ENCODE data around the gene ANKRD62. TPM values are rescaled to one million over a fixed set of nuclear protein-coding genes. Genes with fewer than 3 reads are reported as not detected.
"Not testable (repeated sequence)": the region's sequence is repeated elsewhere in the genome, so short reads cannot be mapped to it uniquely, and the experiment has no call there.

ANKRD62 gene
- total and polyA plus RNA-seq, 2 of the 4 experiments (the other 2 are of a cell fraction), result not detected

DNA sequence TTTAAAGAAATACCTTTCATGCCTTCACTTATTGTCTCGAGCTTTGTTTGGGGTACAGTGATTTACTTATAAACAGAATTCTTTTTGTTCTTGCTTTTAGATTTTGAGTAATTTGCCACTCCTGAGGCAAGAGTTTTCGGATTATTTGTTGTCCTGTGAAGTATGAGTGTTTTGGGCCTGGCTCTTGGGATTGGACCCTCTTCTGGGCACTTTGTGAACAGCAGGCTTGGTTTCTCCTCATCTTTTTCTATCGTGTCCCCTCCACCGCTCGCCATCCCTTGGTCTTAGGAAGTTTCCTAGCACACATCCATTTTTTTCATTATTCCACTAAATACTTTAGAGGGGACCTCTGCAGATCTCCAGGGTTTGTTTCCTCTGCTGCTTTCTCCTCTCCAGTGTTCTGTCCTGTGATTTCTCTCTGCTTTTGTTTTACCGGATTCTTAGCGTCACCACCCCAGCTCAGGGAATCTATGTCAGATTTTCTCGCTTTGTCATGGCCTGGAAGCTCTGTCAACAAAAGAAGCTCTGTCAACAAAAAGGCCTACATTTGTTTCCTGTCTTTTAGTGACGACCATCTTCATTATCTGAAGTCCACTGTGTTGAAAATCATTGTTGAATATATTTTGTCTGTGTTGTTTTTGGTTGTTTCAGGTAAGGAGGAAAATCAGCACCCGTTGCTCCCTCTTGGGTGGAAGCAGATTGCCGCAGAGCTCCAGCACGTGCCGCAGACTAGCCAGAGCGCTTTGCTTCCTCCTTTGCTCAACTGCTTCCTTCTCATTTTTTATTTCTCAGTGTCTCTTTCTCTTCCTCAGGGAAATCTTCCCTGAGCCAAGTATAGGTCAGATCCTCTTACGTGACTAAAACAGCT, 27.8 kb downstream of the ANKRD62 start:
- Histone ChIP-seq H3K36me3 (ENCODE audit: control insufficient read depth, insufficient read depth, low read length) (no peaks in the 10 kb centered on the region), H2AFZ (replicated peaks; ENCODE audit: low read length, poor library complexity) (no peak overlapping the region), H2BK5ac (ENCODE audit: low read depth, low read length, poor library complexity, severe bottlenecking) (no peak overlapping the region), H2AK5ac (ENCODE audit: low read depth, low read length) (no peak overlapping the region), H2BK15ac (ENCODE audit: low read depth, low read length) (no peak overlapping the region), H3K56ac (ENCODE audit: extremely low read depth, insufficient read depth, low read length) (no peak overlapping the region), H4K91ac (ENCODE audit: insufficient read depth, low read depth, low read length) (no peak overlapping the region), H3K14ac (replicated peaks; ENCODE audit: low read depth, low read length) (no peak overlapping the region), H3K4me2 (ENCODE audit: low read depth, low read length) (no peak overlapping the region), H3K9me1 (ENCODE audit: insufficient read depth, low read length) (no peaks in the 10 kb centered on the region), H2BK120ac (ENCODE audit: low read depth, low read length) (no peak overlapping the region), H4K20me1 (ENCODE audit: insufficient read depth, low read length) (no peaks in the 10 kb centered on the region), H3K4ac (ENCODE audit: low read depth, low read length) (no peak overlapping the region), H3K79me1 (ENCODE audit: low read depth in 1 of 2, low read length in 2 of 2) (no peaks in the 10 kb centered on the region), H2AK9ac (replicated peaks; ENCODE audit: low read depth, low read length, poor library complexity) (no peak overlapping the region), H3K18ac (ENCODE audit: low read depth, low read length) (no peak overlapping the region), H4K5ac (ENCODE audit: low read depth, low read length) (no peak overlapping the region), H3K27ac (ENCODE audit: insufficient read depth, low read length) (no peak overlapping the region), H3K4me1 (ENCODE audit: control insufficient read depth, insufficient read depth, low read length) (no peaks in the 10 kb centered on the region), H4K8ac (ENCODE audit: low read depth in 2 of 2, low read length in 2 of 2) (no peak overlapping the region), H3K9me3 (ENCODE audit: control insufficient read depth, insufficient read depth, low read length) (no peaks in the 10 kb centered on the region), H3K9ac (ENCODE audit: low read depth, low read length) (no peak overlapping the region), H3K4me3 (ENCODE audit: insufficient read depth, low read depth, low read length) (no peak overlapping the region), H3K27me3 (ENCODE audit: control insufficient read depth, insufficient read depth, low read length) (0 out of 2 replicates have a peak, but pooled peaks cover 2% of the 10 kb centered on the region), H2BK20ac (ENCODE audit: low read depth, low read length) (no peak overlapping the region), H3K23ac (ENCODE audit: low read depth, low read length) (no peak overlapping the region)
- BruUV-seq (replicated peaks), result no TSS peak
- intact Hi-C loops (cut with micrococcal nuclease) (no loop called here), dilution Hi-C loops (cut with HindIII; ENCODE audit: low sequenced_read_pairs, unreplicated experiment) (no loop called here), in situ Hi-C loops (cut with MboI; ENCODE audit: low sequenced_read_pairs) (no loop called here)
- DNase-seq (peak; percentile 1), ATAC-seq (ENCODE audit: low read depth) (peak; percentile 42; the same call in 1 of the 2 replicates)
- ChIA-PET POLR2A (ENCODE audit: unreplicated experiment) (no interaction called here), CTCF (no interaction called here)
- TF ChIP-seq, protein P1, sequence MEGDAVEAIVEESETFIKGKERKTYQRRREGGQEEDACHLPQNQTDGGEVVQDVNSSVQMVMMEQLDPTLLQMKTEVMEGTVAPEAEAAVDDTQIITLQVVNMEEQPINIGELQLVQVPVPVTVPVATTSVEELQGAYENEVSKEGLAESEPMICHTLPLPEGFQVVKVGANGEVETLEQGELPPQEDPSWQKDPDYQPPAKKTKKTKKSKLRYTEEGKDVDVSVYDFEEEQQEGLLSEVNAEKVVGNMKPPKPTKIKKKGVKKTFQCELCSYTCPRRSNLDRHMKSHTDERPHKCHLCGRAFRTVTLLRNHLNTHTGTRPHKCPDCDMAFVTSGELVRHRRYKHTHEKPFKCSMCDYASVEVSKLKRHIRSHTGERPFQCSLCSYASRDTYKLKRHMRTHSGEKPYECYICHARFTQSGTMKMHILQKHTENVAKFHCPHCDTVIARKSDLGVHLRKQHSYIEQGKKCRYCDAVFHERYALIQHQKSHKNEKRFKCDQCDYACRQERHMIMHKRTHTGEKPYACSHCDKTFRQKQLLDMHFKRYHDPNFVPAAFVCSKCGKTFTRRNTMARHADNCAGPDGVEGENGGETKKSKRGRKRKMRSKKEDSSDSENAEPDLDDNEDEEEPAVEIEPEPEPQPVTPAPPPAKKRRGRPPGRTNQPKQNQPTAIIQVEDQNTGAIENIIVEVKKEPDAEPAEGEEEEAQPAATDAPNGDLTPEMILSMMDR (conservative IDR thresholded peaks at IDR 0.05; ENCODE audit: low read depth, low read length), result peak; percentile 20; the same call in 1 of the 2 replicates
- no peak for TF ChIP-seq SMC3 (IDR thresholded peaks at IDR 0.05; ENCODE audit: low read depth, low read length)
- 80% methylated on average over 6 of the region's 15 CpGs; no CpG with 5 or more reads in 1 of the 2 experiments for WGBS, 2 experiments (ENCODE audit: extremely low coverage in 2 of 2, insufficient read length in 1 of 2)

DNA sequence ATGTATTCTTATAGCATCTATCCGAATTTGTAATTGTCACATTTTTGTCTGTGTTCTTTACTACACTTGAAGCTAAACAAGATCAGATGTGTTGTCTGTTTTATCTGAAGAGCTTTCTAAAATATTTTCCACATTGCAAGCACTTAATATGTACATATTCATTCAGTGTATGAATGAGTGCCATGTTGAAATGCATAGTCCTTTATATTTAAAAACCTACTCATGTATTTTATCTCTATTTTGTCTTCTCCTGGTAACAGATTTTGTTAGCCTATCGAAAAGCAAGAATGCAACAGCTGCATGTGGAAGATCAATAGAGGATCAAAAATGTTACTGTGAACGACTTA, 28.4 kb downstream of the ANKRD62 start:
- H3K4ac ChIP-seq (ENCODE audit: low read depth, low read length); H2BK15ac ChIP-seq (ENCODE audit: low read depth, low read length); H4K91ac ChIP-seq (ENCODE audit: insufficient read depth, low read depth, low read length); H3K4me1 ChIP-seq (ENCODE audit: control insufficient read depth, insufficient read depth, low read length); H3K79me1 ChIP-seq (ENCODE audit: low read depth in 1 of 2, low read length in 2 of 2); H3K36me3 ChIP-seq (ENCODE audit: control insufficient read depth, insufficient read depth, low read length); POLR2A ChIA-PET (ENCODE audit: unreplicated experiment); H3K9me3 ChIP-seq (ENCODE audit: control insufficient read depth, insufficient read depth, low read length); H3K4me3 ChIP-seq (ENCODE audit: insufficient read depth, low read depth, low read length); DNase-seq; H2AK9ac ChIP-seq (replicated peaks; ENCODE audit: low read depth, low read length, poor library complexity); H3K9ac ChIP-seq (ENCODE audit: low read depth, low read length); H3K14ac ChIP-seq (replicated peaks; ENCODE audit: low read depth, low read length); in situ Hi-C loops (cut with MboI; ENCODE audit: low sequenced_read_pairs); H3K23ac ChIP-seq (ENCODE audit: low read depth, low read length); H4K20me1 ChIP-seq (ENCODE audit: insufficient read depth, low read length); H4K5ac ChIP-seq (ENCODE audit: low read depth, low read length); CTCF ChIA-PET; H3K27ac ChIP-seq (ENCODE audit: insufficient read depth, low read length); H2BK5ac ChIP-seq (ENCODE audit: low read depth, low read length, poor library complexity, severe bottlenecking); H2AFZ ChIP-seq (replicated peaks; ENCODE audit: low read length, poor library complexity); H2BK120ac ChIP-seq (ENCODE audit: low read depth, low read length); H2BK20ac ChIP-seq (ENCODE audit: low read depth, low read length); BruUV-seq (replicated peaks); H3K18ac ChIP-seq (ENCODE audit: low read depth, low read length); dilution Hi-C loops (cut with HindIII; ENCODE audit: low sequenced_read_pairs, unreplicated experiment); H2AK5ac ChIP-seq (ENCODE audit: low read depth, low read length); H3K9me1 ChIP-seq (ENCODE audit: insufficient read depth, low read length); intact Hi-C loops (cut with micrococcal nuclease); H3K56ac ChIP-seq (ENCODE audit: extremely low read depth, insufficient read depth, low read length); H3K4me2 ChIP-seq (ENCODE audit: low read depth, low read length); H4K8ac ChIP-seq (ENCODE audit: low read depth in 2 of 2, low read length in 2 of 2); H3K27me3 ChIP-seq (ENCODE audit: control insufficient read depth, insufficient read depth, low read length); ATAC-seq (ENCODE audit: low read depth): not testable (repeated sequence)
- WGBS, 2 experiments (ENCODE audit: extremely low coverage in 2 of 2, insufficient read length in 1 of 2), result no CpG with 5 or more reads among the region's 3 CpGs

All from IMR-90 (cell line).